BE2C (cell line): ENCODE results near the gene DPYSL4.

ENCODE experiments used
- DNase-seq: peaks from one replicate; pipeline ENCODE4 v3.0.0-alpha.2; 2020
- H3K27me3 ChIP-seq: fragments of 250-450 bp; sonication (Bioruptor Pico); 2 replicates; pipeline ENCODE4 v1.5.1; 2020; ENCODE audit warnings: mild to moderate bottlenecking
- H3K36me3 ChIP-seq: fragments of 250-450 bp; sonication (Bioruptor Pico); 2 replicates; pipeline ENCODE4 v1.5.1; 2020; ENCODE audit warnings: mild to moderate bottlenecking
- H3K4me1 ChIP-seq: fragments of 250-450 bp; sonication (Bioruptor Pico); 2 replicates; pipeline ENCODE4 v1.5.1; 2020
- H3K4me3 ChIP-seq: 2 replicates; pipeline ENCODE4 v1.5.1; 2011; ENCODE audit warnings: low read depth, low read length
- H3K9me3 ChIP-seq: fragments of 250-450 bp; sonication (Bioruptor Pico); 2 replicates; pipeline ENCODE4 v1.5.1; 2020
- TF ChIP-seq, protein P1 (sequence below): IDR thresholded peaks from 2 replicates; pipeline ENCODE4 v1.5.1; 2012; ENCODE audit warnings: mild to moderate bottlenecking, low read depth, low read length

Gene DPYSL4

DNA sequence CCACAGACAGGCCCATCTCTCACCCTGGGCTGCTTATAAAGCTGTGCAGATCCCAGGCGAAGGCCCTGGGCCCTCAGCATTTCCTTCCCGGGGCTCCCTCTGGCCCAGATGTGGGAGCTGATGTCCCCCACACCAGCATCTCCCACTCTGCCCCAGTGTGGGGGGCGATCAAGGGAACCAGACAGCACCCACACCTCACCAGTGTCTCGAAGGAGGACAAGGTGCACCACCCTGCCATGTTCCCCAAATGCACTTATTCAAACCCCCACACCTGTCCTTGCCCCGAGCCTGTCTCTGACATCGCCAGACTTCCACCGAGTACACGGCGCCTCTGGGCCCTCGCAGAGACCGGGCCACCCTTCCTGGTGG is 19.6 kb downstream of the DPYSL4 start:
- no peaks in the 10 kb centered on the region for H3K9me3 ChIP-seq
- DNase-seq = no peak
- H3K27me3 ChIP-seq = no peaks in the 10 kb centered on the region
- TF ChIP-seq, protein P1, sequence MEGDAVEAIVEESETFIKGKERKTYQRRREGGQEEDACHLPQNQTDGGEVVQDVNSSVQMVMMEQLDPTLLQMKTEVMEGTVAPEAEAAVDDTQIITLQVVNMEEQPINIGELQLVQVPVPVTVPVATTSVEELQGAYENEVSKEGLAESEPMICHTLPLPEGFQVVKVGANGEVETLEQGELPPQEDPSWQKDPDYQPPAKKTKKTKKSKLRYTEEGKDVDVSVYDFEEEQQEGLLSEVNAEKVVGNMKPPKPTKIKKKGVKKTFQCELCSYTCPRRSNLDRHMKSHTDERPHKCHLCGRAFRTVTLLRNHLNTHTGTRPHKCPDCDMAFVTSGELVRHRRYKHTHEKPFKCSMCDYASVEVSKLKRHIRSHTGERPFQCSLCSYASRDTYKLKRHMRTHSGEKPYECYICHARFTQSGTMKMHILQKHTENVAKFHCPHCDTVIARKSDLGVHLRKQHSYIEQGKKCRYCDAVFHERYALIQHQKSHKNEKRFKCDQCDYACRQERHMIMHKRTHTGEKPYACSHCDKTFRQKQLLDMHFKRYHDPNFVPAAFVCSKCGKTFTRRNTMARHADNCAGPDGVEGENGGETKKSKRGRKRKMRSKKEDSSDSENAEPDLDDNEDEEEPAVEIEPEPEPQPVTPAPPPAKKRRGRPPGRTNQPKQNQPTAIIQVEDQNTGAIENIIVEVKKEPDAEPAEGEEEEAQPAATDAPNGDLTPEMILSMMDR = no peak
- no peaks in the 10 kb centered on the region for H3K36me3 ChIP-seq
- no peaks in the 10 kb centered on the region for H3K4me1 ChIP-seq
- H3K4me3 ChIP-seq = no peak overlapping the region

DNA sequence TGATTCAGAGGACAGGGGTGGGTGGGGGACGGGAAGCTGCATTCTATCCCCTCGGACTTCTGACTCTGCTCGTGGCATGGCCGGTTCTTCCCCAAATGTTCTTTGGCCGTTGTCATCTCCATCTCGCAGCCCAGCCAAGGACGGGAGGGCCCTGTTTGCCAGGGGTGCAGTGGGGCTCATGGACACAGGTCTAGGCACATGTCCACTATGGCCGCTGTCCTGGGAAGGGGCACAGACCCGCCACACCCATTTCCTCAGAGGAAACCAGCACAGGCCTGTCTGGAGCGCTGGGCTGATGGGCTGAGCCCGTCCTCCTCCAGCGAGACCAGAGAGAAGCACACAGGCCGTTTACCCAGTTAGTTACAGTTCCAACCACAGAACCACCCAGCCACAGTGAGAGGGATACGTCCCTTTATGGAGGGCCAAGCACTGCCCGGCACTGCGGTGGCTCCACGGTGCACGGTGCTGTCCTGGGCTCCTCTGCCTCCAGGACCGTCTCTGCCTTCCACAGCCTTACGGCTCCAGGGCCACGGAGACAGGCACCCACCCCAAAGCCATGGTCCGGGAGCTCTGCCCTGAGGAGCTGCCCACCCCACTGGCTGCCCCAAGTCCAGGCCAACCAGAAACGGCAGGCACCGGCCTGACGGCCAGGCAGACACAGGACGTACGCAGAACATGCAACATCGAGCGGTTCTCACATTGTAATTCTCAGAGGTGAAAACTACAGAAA is 20.2 kb downstream of the DPYSL4 start:
- no peak for DNase-seq
- Histone ChIP-seq H3K9me3 (no peaks in the 10 kb centered on the region), H3K4me3 (no peak overlapping the region), H3K4me1 (no peaks in the 10 kb centered on the region), H3K36me3 (no peaks in the 10 kb centered on the region), H3K27me3 (no peaks in the 10 kb centered on the region)
- TF ChIP-seq, protein P1 = no peak

DNA sequence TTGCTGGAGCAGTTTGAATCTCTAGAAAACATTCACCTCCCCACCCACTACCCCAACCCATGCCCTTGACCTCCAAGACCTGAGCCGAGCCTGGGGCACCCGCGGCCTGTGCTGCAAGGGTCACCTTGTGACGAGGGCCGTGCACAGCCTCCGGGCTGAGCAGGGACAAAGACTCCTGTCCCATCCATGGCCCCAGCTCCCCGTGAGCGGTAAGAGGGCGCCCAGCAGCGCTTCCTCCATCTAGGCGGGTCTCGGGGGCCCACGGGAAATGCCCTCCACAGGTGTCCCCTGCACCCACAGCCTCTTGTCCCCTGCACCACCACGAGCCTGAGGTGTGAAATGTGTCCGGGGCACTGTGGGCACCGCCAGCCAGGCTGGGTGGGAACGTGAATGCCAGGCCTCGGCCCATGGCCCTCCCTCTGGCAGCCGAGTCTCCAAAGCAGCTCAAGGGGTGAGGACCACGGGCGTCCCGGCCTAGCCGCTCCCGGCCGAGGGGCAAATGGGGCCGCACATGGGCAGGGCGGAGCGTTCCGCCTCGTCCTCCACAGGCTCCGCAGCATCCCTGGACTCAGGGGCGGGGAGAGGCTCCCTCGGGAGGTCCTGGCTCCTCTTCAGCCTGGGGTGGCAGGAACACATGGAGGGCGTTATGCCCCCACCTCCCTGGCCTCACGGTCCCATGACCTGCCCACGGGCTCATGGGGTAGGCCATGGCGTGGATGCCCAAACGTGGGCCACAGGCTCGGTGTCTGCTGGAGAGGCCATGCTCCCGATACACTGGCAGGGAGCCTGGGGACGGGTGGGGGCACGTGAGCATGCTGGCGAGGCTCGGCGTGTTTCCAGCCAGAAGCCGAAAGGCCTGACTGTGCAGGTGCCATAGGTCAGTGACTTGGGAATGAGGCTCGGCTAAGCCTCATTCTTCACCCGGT is 21.1 kb downstream of the DPYSL4 start:
- no peaks in the 10 kb centered on the region for H3K4me1 ChIP-seq
- H3K4me3 ChIP-seq = no peak overlapping the region
- H3K9me3 ChIP-seq = no peaks in the 10 kb centered on the region
- H3K27me3 ChIP-seq = no peaks in the 10 kb centered on the region
- TF ChIP-seq, protein P1 = no peak
- H3K36me3 ChIP-seq = no peaks in the 10 kb centered on the region
- DNase-seq = no peak

DNA sequence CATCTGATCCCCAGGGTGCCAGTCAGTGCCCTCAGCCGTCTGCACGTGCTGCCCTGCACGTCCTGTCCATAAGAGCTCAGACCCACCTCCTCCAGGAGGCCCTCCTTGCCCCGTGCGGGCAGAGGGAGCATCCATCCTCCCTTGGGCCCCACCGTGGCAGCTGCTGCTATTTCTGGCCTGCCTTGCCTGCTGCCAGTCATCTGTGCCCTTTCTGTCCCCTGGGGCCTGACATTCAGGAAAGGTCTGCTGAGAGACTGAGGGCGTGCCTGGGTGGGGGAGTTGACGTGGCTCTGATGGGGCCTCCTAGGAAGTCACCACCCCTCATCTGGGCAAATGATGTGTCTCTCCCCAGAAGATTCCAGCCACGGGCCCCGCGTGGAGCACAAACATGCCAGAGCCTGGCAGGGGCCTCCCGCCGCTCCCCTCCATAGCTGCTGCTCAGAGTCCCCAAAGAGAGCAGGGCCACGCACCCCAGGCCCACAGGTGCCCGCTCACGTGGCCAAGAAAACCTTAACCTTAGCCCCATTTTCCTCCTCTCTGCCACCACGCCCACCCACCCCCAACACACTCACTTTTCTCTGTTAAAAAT is 21.8 kb downstream of the DPYSL4 start:
- TF ChIP-seq, protein P1 = no peak
- no peak for DNase-seq
- Histone ChIP-seq H3K36me3 (no peaks in the 10 kb centered on the region), H3K9me3 (no peaks in the 10 kb centered on the region), H3K27me3 (no peaks in the 10 kb centered on the region), H3K4me3 (no peak overlapping the region), H3K4me1 (no peaks in the 10 kb centered on the region)

DNA sequence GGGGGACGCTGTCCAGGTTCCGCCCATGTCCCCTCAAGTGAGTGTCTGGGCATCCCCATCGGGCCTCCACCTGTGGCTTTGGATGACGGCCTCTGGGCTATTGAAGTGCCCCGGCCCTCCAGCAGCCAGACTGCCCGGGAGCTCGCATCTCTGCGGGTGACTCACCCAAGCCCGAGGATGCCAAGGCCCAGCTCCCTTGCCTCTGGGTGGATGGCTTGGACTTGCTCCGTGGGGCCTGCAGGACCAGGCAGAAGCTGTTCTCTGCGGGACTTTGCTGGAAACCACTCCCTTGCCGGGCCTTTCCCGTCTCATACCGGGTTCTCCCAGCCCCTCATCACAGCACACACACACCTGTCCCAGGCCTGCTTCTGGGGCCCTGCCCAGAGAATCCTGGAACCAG is 22.4 kb downstream of the DPYSL4 start:
- Histone ChIP-seq H3K36me3 (no peaks in the 10 kb centered on the region), H3K9me3 (no peaks in the 10 kb centered on the region), H3K4me3 (no peak overlapping the region), H3K4me1 (no peaks in the 10 kb centered on the region), H3K27me3 (no peaks in the 10 kb centered on the region)
- TF ChIP-seq, protein P1 = no peak
- DNase-seq = no peak
